ENCODE data around the gene TRIM67. TPM values are rescaled to one million over a fixed set of nuclear protein-coding genes. Genes with fewer than 3 reads are reported as not detected.

Gene TRIM67
- total and polyA plus RNA-seq, 2 of the 4 experiments (the other 2 are of a cell fraction), result not detected

GRCh38 chr1:231189683-231190270 is 27.9 kb downstream of the TRIM67 start:
- no peak for ATAC-seq (ENCODE audit: low read depth)
- no peaks in the 10 kb centered on the region for H4K20me1 ChIP-seq (ENCODE audit: insufficient read depth, low read length)
- dilution Hi-C loops (cut with HindIII; ENCODE audit: low sequenced_read_pairs, unreplicated experiment), result no loop called here
- peaks cover 15% of the 10 kb centered on the region; the same call in 1 of the 2 replicates for H3K27me3 ChIP-seq (ENCODE audit: control insufficient read depth, insufficient read depth, low read length)
- no peak overlapping the region for H4K8ac ChIP-seq (ENCODE audit: low read depth in 2 of 2, low read length in 2 of 2)
- no peak overlapping the region for H4K5ac ChIP-seq (ENCODE audit: low read depth, low read length)
- in situ Hi-C loops (cut with MboI; ENCODE audit: low sequenced_read_pairs), result no loop called here
- ChIA-PET CTCF (no interaction called here), POLR2A (ENCODE audit: unreplicated experiment) (no interaction called here)
- no peak overlapping the region for H4K91ac ChIP-seq (ENCODE audit: insufficient read depth, low read depth, low read length)
- no peak overlapping the region for H3K9ac ChIP-seq (ENCODE audit: low read depth, low read length)
- no peaks in the 10 kb centered on the region for H3K36me3 ChIP-seq (ENCODE audit: control insufficient read depth, insufficient read depth, low read length)
- TF ChIP-seq NFE2L2 (IDR thresholded peaks at IDR 0.05; ENCODE audit: low read depth, low read length), result no peak
- H2BK5ac ChIP-seq (ENCODE audit: low read depth, low read length, poor library complexity, severe bottlenecking), result no peak overlapping the region
- no peak for DNase-seq
- intact Hi-C loops (cut with micrococcal nuclease), result no loop called here
- WGBS, 2 experiments (ENCODE audit: extremely low coverage in 2 of 2, insufficient read length in 1 of 2), result no CpG with 5 or more reads among the region's 5 CpGs
- H2BK20ac ChIP-seq (ENCODE audit: low read depth, low read length), result no peak overlapping the region
- no peak overlapping the region for H2AFZ ChIP-seq (replicated peaks; ENCODE audit: low read length, poor library complexity)
- H2AK9ac ChIP-seq (replicated peaks; ENCODE audit: low read depth, low read length, poor library complexity), result no peak overlapping the region
- H3K4me2 ChIP-seq (ENCODE audit: low read depth, low read length), result no peak overlapping the region
- H3K56ac ChIP-seq (ENCODE audit: extremely low read depth, insufficient read depth, low read length), result no peak overlapping the region
- H3K27ac ChIP-seq (ENCODE audit: insufficient read depth, low read length), result no peak overlapping the region
- no peak overlapping the region for H3K14ac ChIP-seq (replicated peaks; ENCODE audit: low read depth, low read length)
- no peak overlapping the region for H2AK5ac ChIP-seq (ENCODE audit: low read depth, low read length)
- no peak overlapping the region for H2BK15ac ChIP-seq (ENCODE audit: low read depth, low read length)
- H3K9me1 ChIP-seq (ENCODE audit: insufficient read depth, low read length), result no peaks in the 10 kb centered on the region
- no peaks in the 10 kb centered on the region for H3K79me1 ChIP-seq (ENCODE audit: low read depth in 1 of 2, low read length in 2 of 2)
- BruUV-seq (replicated peaks), result no TSS peak
- no peak overlapping the region for H2BK120ac ChIP-seq (ENCODE audit: low read depth, low read length)
- no peaks in the 10 kb centered on the region for H3K4me1 ChIP-seq (ENCODE audit: control insufficient read depth, insufficient read depth, low read length)
- H3K23ac ChIP-seq (ENCODE audit: low read depth, low read length), result no peak overlapping the region
- H3K4ac ChIP-seq (ENCODE audit: low read depth, low read length), result no peak overlapping the region
- H3K4me3 ChIP-seq (ENCODE audit: insufficient read depth, low read depth, low read length), result no peak overlapping the region
- no peak overlapping the region for H3K18ac ChIP-seq (ENCODE audit: low read depth, low read length)
- H3K9me3 ChIP-seq (ENCODE audit: control insufficient read depth, insufficient read depth, low read length), result no peaks in the 10 kb centered on the region

All from IMR-90 (cell line).